HG02610 (cell line): ENCODE measurements around the gene CDKL2.

ENCODE experiments used
- ATAC-seq: cut with Tn5 transposase; IDR thresholded peaks from one replicate; pipeline ENCODE4 v1.9.1; 2021; ENCODE audit warnings: mild to moderate bottlenecking, moderate library complexity; ENCODE audit not compliant: unreplicated experiment

The CDKL2 gene

GRCh38 chr4:75643651-75644050, 13.3 kb upstream of the CDKL2 start:
- ATAC-seq, result no peak

GRCh38 chr4:75639124-75639695, 8.9 kb upstream of the CDKL2 start:
- no peak for ATAC-seq

GRCh38 chr4:75637827-75638226, 7.5 kb upstream of the CDKL2 start:
- ATAC-seq, result no peak

GRCh38 chr4:75637176-75637575, 6.8 kb upstream of the CDKL2 start:
- ATAC-seq, result no peak

- ATAC-seq, result no peak
Measured at GRCh38 chr4:75634951-75635350, 4.6 kb upstream of the CDKL2 start.

GRCh38 chr4:75634281-75634680, 4.0 kb upstream of the CDKL2 start:
- no peak for ATAC-seq

- no peak for ATAC-seq
Measured at GRCh38 chr4:75633846-75634245, 3.5 kb upstream of the CDKL2 start.

- no peak for ATAC-seq
Measured at GRCh38 chr4:75630937-75631329, 605 bp upstream of the CDKL2 start.

- no peak for ATAC-seq
Measured at GRCh38 chr4:75629239-75629638, 1.1 kb downstream of the CDKL2 start.

- no peak for ATAC-seq
Measured at GRCh38 chr4:75623026-75623425, 7.3 kb downstream of the CDKL2 start.

- no peak for ATAC-seq
Measured at GRCh38 chr4:75621715-75622114, 8.6 kb downstream of the CDKL2 start.

- no peak for ATAC-seq
Measured at GRCh38 chr4:75612306-75612705, 18.0 kb downstream of the CDKL2 start.

GRCh38 chr4:75605928-75606327, 24.4 kb downstream of the CDKL2 start:
- ATAC-seq, result no peak

GRCh38 chr4:75599647-75600046, 30.7 kb downstream of the CDKL2 start:
- ATAC-seq, result no peak

GRCh38 chr4:75598390-75598789, 31.9 kb downstream of the CDKL2 start:
- no peak for ATAC-seq

GRCh38 chr4:75596061-75596460, 34.3 kb downstream of the CDKL2 start:
- ATAC-seq, result no peak

- ATAC-seq, result no peak
Measured at GRCh38 chr4:75593393-75593792, 36.9 kb downstream of the CDKL2 start.

GRCh38 chr4:75584067-75584466, 46.3 kb downstream of the CDKL2 start:
- no peak for ATAC-seq

- no peak for ATAC-seq
Measured at GRCh38 chr4:75567725-75568124, 62.6 kb downstream of the CDKL2 start.

GRCh38 chr4:75566911-75567310, 63.4 kb downstream of the CDKL2 start:
- ATAC-seq, result no peak

GRCh38 chr4:75565481-75565880, 64.8 kb downstream of the CDKL2 start:
- ATAC-seq, result no peak

- ATAC-seq, result no peak
Measured at GRCh38 chr4:75564023-75564422, 66.3 kb downstream of the CDKL2 start.

GRCh38 chr4:75561789-75562188, 68.5 kb downstream of the CDKL2 start:
- no peak for ATAC-seq

GRCh38 chr4:75557696-75558095, 72.6 kb downstream of the CDKL2 start:
- no peak for ATAC-seq
